Measurements from ENCODE around the gene ZSCAN5A.

The ZSCAN5A gene

GRCh38 chr19:56321254-56321988 lies 6.8 kb upstream of the ZSCAN5A start:
- TF ChIP-seq TOX (CRISPR knock-in tag; IDR thresholded peaks at IDR 0.05; ENCODE audit: borderline replicate concordance) (no peak), ISL1 (CRISPR knock-in tag; IDR thresholded peaks at IDR 0.05) (no peak), OSR1 (CRISPR knock-in tag; IDR thresholded peaks at IDR 0.05) (no peak), ZFP3 (CRISPR knock-in tag; IDR thresholded peaks at IDR 0.05) (no peak), ZFP30 (CRISPR knock-in tag; IDR thresholded peaks at IDR 0.05) (no peak), CSRNP3 (CRISPR knock-in tag; IDR thresholded peaks at IDR 0.05) (no peak), GLIS3 (CRISPR knock-in tag; IDR thresholded peaks at IDR 0.05) (no peak), ZNF70 (CRISPR knock-in tag; IDR thresholded peaks at IDR 0.05) (no peak), BACH2 (CRISPR knock-in tag; IDR thresholded peaks at IDR 0.05; ENCODE audit: borderline replicate concordance) (no peak), SNAI2 (CRISPR knock-in tag; IDR thresholded peaks at IDR 0.05) (no peak), PPARA (CRISPR knock-in tag; IDR thresholded peaks at IDR 0.05; ENCODE audit: borderline replicate concordance) (no peak)
- TF ChIP-seq, protein P1, sequence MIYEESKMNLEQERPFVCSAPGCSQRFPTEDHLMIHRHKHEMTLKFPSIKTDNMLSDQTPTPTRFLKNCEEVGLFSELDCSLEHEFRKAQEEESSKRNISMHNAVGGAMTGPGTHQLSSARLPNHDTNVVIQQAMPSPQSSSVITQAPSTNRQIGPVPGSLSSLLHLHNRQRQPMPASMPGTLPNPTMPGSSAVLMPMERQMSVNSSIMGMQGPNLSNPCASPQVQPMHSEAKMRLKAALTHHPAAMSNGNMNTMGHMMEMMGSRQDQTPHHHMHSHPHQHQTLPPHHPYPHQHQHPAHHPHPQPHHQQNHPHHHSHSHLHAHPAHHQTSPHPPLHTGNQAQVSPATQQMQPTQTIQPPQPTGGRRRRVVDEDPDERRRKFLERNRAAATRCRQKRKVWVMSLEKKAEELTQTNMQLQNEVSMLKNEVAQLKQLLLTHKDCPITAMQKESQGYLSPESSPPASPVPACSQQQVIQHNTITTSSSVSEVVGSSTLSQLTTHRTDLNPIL (CRISPR knock-in tag; IDR thresholded peaks at IDR 0.05; ENCODE audit: low read depth) = no peak
- TF ChIP-seq, protein P2, sequence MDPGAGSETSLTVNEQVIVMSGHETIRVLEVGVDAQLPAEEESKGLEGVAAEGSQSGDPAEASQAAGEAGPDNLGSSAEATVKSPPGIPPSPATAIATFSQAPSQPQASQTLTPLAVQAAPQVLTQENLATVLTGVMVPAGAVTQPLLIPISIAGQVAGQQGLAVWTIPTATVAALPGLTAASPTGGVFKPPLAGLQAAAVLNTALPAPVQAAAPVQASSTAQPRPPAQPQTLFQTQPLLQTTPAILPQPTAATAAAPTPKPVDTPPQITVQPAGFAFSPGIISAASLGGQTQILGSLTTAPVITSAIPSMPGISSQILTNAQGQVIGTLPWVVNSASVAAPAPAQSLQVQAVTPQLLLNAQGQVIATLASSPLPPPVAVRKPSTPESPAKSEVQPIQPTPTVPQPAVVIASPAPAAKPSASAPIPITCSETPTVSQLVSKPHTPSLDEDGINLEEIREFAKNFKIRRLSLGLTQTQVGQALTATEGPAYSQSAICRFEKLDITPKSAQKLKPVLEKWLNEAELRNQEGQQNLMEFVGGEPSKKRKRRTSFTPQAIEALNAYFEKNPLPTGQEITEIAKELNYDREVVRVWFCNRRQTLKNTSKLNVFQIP (CRISPR knock-in tag; IDR thresholded peaks at IDR 0.05; ENCODE audit: borderline replicate concordance, low read depth) = no peak
- ATAC-seq = no peak

DNA sequence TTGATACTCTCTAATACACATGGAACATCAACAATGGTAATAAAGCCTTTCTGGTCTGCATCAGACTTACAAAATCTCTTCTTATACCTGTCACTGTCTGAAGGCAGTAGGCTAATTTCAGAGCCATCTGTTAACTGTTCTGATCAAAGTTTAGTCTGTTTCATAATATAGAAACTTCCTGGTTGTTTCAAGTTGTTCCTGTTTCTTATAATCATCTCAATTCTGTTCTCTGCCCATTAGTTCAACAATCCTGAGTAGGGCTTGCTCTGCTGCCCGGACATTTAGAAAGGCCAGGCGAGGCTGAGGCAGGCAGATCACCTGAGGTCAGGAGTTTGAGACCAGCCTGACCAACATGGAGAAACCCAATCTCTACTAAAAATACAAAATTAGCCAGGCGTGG lies 5.4 kb upstream of the ZSCAN5A start:
- TF ChIP-seq, protein P1 (CRISPR knock-in tag; IDR thresholded peaks at IDR 0.05; ENCODE audit: low read depth) = no peak
- no peak for TF ChIP-seq RARB (CRISPR knock-in tag; IDR thresholded peaks at IDR 0.05)
- TF ChIP-seq OSR1 (CRISPR knock-in tag; IDR thresholded peaks at IDR 0.05) = no peak
- no peak for TF ChIP-seq PPARA (CRISPR knock-in tag; IDR thresholded peaks at IDR 0.05; ENCODE audit: borderline replicate concordance)
- TF ChIP-seq PATZ1 (CRISPR knock-in tag; IDR thresholded peaks at IDR 0.05; ENCODE audit: borderline replicate concordance) = no peak
- no peak for TF ChIP-seq ZNF70 (CRISPR knock-in tag; IDR thresholded peaks at IDR 0.05)
- TF ChIP-seq TOX (CRISPR knock-in tag; IDR thresholded peaks at IDR 0.05; ENCODE audit: borderline replicate concordance) = no peak
- no peak for TF ChIP-seq ZNF8 (CRISPR knock-in tag; IDR thresholded peaks at IDR 0.05)
- no peak for TF ChIP-seq TSHZ2 (CRISPR knock-in tag; IDR thresholded peaks at IDR 0.05)
- no peak for TF ChIP-seq ZFP3 (CRISPR knock-in tag; IDR thresholded peaks at IDR 0.05)
- TF ChIP-seq BACH2 (CRISPR knock-in tag; IDR thresholded peaks at IDR 0.05; ENCODE audit: borderline replicate concordance) = no peak
- TF ChIP-seq ISL1 (CRISPR knock-in tag; IDR thresholded peaks at IDR 0.05) = no peak
- TF ChIP-seq TCF4 (CRISPR knock-in tag; IDR thresholded peaks at IDR 0.05; ENCODE audit: borderline replicate concordance) = no peak
- no peak for TF ChIP-seq ZC3H10 (CRISPR knock-in tag; IDR thresholded peaks at IDR 0.05)
- TF ChIP-seq GLIS3 (CRISPR knock-in tag; IDR thresholded peaks at IDR 0.05) = no peak
- no peak for ATAC-seq

Measured in SK-N-SH treated with all-trans-retinoic acid at 6 μM for 48 hours (cell line).